ENCODE results near the gene SLC7A9.
"Not testable (repeated sequence)": the region's sequence is repeated elsewhere in the genome, so short reads cannot be mapped to it uniquely, and the experiment has no call there.

SLC7A9 gene

DNA sequence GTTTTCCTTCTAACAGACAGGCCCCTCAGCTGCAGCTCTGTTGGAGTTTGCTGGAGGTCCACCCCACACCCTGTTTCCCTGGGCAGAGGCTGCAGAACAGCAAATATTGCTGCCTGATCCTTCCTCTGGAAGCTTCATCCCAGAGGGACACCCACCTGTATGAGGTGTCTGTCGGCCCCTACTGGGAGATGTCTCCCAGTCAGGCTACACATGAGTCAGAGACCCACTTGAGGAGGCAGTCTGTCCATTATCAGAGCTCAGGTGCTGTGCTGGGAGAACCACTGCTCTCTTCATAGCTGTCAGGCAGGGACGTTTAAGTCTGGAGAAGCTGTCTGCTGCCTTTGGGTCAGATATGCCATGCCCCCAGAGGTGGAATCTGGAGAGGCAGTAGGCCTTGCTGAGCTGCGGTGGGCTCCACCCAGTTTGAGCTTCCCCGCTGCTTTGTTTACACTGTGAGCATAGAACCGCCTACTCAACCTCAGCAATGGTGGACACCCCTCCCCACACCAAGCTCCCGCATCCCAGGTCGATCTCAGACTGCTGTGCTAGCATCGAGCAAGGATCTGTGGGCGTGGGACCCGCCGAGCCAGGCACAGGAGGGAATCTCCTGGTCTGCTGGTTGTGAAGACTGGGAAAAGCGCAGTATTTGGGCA, 82.3 kb downstream of the SLC7A9 start:
- not testable (repeated sequence) for H3K27me3 ChIP-seq (ENCODE audit: control insufficient read depth in 5 of 5, insufficient read depth in 4 of 5, low read length in 5 of 5)

DNA sequence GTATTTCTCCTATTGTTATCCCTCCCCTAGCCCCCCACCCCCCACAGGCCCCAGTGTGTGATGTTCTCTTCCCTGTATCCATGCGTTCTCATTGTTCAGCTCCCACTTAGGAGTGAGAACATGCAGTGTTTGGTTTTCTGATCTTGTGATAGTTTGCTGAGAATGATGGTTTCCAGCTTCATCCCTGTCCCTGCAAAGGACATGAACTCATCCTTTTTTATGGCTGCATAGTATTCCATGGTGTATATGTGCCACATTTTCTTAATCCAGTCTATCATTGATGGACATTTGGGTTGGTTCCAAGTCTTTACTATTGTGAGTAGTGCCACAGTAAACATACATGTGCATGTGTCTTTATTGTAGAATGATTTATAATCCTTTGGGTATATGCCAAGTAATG, 87.5 kb downstream of the SLC7A9 start:
- peaks cover 6 to 12% (median 10%) of the 10 kb centered on the region in 5 donors for H3K9me3 ChIP-seq (ENCODE audit: control insufficient read depth in 5 of 5, low read length in 5 of 5)
- H3K9ac ChIP-seq (ENCODE audit: low read length in 5 of 5); H3K27ac ChIP-seq (ENCODE audit: low read depth, low read length); H3K4me3 ChIP-seq (ENCODE audit: low read depth in 1 of 5, low read length in 5 of 5); H3K36me3 ChIP-seq (ENCODE audit: control insufficient read depth in 5 of 5, insufficient read depth in 5 of 5, low read length in 5 of 5); H3K27me3 ChIP-seq (ENCODE audit: control insufficient read depth in 5 of 5, insufficient read depth in 4 of 5, low read length in 5 of 5); H3K4me1 ChIP-seq (ENCODE audit: control insufficient read depth in 5 of 5, insufficient read depth in 5 of 5, low read length in 5 of 5): not testable (repeated sequence)

More for the DNA sequence above, 82.3 kb downstream of the SLC7A9 start:
- not testable (repeated sequence) for H3K4me1 ChIP-seq (ENCODE audit: control insufficient read depth in 5 of 5, insufficient read depth in 5 of 5, low read length in 5 of 5); H3K9me3 ChIP-seq (ENCODE audit: control insufficient read depth in 5 of 5, low read length in 5 of 5); H3K4me3 ChIP-seq (ENCODE audit: low read depth in 1 of 5, low read length in 5 of 5); H3K36me3 ChIP-seq (ENCODE audit: control insufficient read depth in 5 of 5, insufficient read depth in 5 of 5, low read length in 5 of 5); H3K27ac ChIP-seq (ENCODE audit: low read depth, low read length); H3K9ac ChIP-seq (ENCODE audit: low read length in 5 of 5)

DNA sequence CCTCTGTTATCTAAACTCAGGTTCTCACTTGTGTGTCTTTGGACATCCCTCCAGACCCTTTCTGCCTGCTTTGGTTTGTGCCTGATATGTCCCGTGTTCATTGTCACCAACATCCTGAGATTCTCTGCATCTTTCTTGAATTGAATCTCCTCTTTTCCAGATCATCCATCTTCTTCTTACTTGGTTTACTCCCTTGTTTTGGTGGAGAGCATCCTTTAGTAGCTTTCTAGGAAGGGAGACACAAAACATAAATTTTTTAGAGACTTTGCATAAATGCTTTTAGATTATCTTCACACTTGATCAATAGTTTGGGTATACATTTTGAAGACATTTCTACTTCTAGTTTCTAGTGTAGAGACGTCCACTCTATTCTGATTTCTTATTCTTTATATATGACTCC, 88.3 kb downstream of the SLC7A9 start:
- Histone ChIP-seq H3K4me1 (ENCODE audit: control insufficient read depth in 5 of 5, insufficient read depth in 5 of 5, low read length in 5 of 5) (peaks cover 0 to 1% (median 0%) of the 10 kb centered on the region in 5 donors), H3K9me3 (ENCODE audit: control insufficient read depth in 5 of 5, low read length in 5 of 5) (peaks cover 6 to 12% (median 10%) of the 10 kb centered on the region in 5 donors), H3K4me3 (ENCODE audit: low read depth in 1 of 5, low read length in 5 of 5) (no peak overlapping the region), H3K27ac (ENCODE audit: low read depth, low read length) (no peak overlapping the region), H3K9ac (ENCODE audit: low read length in 5 of 5) (no peak overlapping the region), H3K36me3 (ENCODE audit: control insufficient read depth in 5 of 5, insufficient read depth in 5 of 5, low read length in 5 of 5) (no peaks in the 10 kb centered on the region), H3K27me3 (ENCODE audit: control insufficient read depth in 5 of 5, insufficient read depth in 4 of 5, low read length in 5 of 5) (no peaks in the 10 kb centered on the region)

All from subcutaneous abdominal adipose tissue (tissue), 5 donors.